Mucosa of rectum (tissue), 2 donors: ENCODE measurements around the gene GRIK2.

Source experiments
- H3K27ac ChIP-seq, 2 donors: one replicate each; pipeline ENCODE4 v1.7.0; 2013; ENCODE audit warnings: inconsistent platforms in 2 of 2, low read depth in 2 of 2, low read length in 2 of 2
- H3K27me3 ChIP-seq, 2 donors: one replicate each; pipeline ENCODE4 v1.7.0; 2013; ENCODE audit warnings: low read length in 2 of 2; ENCODE audit not compliant: control insufficient read depth in 2 of 2, insufficient read depth in 2 of 2
- H3K36me3 ChIP-seq, 2 donors: one replicate each; pipeline ENCODE4 v1.7.0; 2013; ENCODE audit warnings: low read length in 2 of 2; ENCODE audit not compliant: control insufficient read depth in 2 of 2, insufficient read depth in 2 of 2
- H3K4me1 ChIP-seq, 2 donors: one replicate each; pipeline ENCODE4 v1.7.0; 2013; ENCODE audit warnings: low read length in 2 of 2, mild to moderate bottlenecking in 1 of 2; ENCODE audit not compliant: control insufficient read depth in 2 of 2, insufficient read depth in 2 of 2
- H3K4me3 ChIP-seq, 2 donors: one replicate each; pipeline ENCODE4 v1.7.0; 2013; ENCODE audit warnings: low read length in 2 of 2
- H3K9ac ChIP-seq, 2 donors: one replicate each; pipeline ENCODE4 v1.7.0; 2013; ENCODE audit warnings: low read length in 2 of 2, low read depth in 1 of 2, mild to moderate bottlenecking in 1 of 2
- H3K9me3 ChIP-seq, 2 donors: one replicate each; pipeline ENCODE4 v1.7.0; 2013; ENCODE audit warnings: low read length in 2 of 2; ENCODE audit not compliant: control insufficient read depth in 2 of 2
- donor health status: healthy.
- donor health status: Normal muscosa, but diverticular disease.

GRIK2 gene

GRCh38 chr6:101824551-101825345 is 431.2 kb downstream of the GRIK2 start:
- Histone ChIP-seq H3K36me3 (no peaks in the 10 kb centered on the region), H3K4me1 (no peaks in the 10 kb centered on the region), H3K27ac (no peak overlapping the region), H3K4me3 (no peak overlapping the region), H3K9ac (no peak overlapping the region), H3K9me3 (peaks cover 0 to 3% of the 10 kb centered on the region in 2 donors), H3K27me3 (no peaks in the 10 kb centered on the region)

- Histone ChIP-seq H3K27ac (no peak overlapping the region), H3K36me3 (no peaks in the 10 kb centered on the region), H3K4me3 (no peak overlapping the region), H3K9me3 (peaks cover 0 to 3% of the 10 kb centered on the region in 2 donors), H3K4me1 (no peaks in the 10 kb centered on the region), H3K9ac (no peak overlapping the region), H3K27me3 (no peaks in the 10 kb centered on the region)
These were observed 432.8 kb downstream of the GRIK2 start for GRCh38 chr6:101826269-101826668.

- peaks cover 0 to 3% of the 10 kb centered on the region in 2 donors for H3K9me3 ChIP-seq
- H3K36me3 ChIP-seq = no peaks in the 10 kb centered on the region
- H3K4me3 ChIP-seq = no peak overlapping the region
- H3K27me3 ChIP-seq = no peaks in the 10 kb centered on the region
- no peak overlapping the region for H3K27ac ChIP-seq
- H3K9ac ChIP-seq = no peak overlapping the region
- H3K4me1 ChIP-seq = no peaks in the 10 kb centered on the region
These were observed 433.2 kb downstream of the GRIK2 start for GRCh38 chr6:101826678-101827077.

- Histone ChIP-seq H3K4me3 (no peak overlapping the region), H3K27ac (no peak overlapping the region), H3K4me1 (no peaks in the 10 kb centered on the region), H3K9me3 (peaks cover 0 to 3% of the 10 kb centered on the region in 2 donors), H3K27me3 (no peaks in the 10 kb centered on the region), H3K9ac (no peak overlapping the region), H3K36me3 (no peaks in the 10 kb centered on the region)
These were observed 437.1 kb downstream of the GRIK2 start for GRCh38 chr6:101830501-101831031.

- Histone ChIP-seq H3K4me1 (no peaks in the 10 kb centered on the region), H3K4me3 (no peak overlapping the region), H3K27me3 (no peaks in the 10 kb centered on the region), H3K9me3 (peaks cover 0 to 3% of the 10 kb centered on the region in 2 donors), H3K27ac (no peak overlapping the region), H3K9ac (no peak overlapping the region), H3K36me3 (no peaks in the 10 kb centered on the region)
These were observed 438.9 kb downstream of the GRIK2 start for GRCh38 chr6:101832371-101832770.

GRCh38 chr6:101840100-101840499 is 446.6 kb downstream of the GRIK2 start:
- Histone ChIP-seq H3K4me3 (no peak overlapping the region), H3K36me3 (no peaks in the 10 kb centered on the region), H3K9me3 (no peaks in the 10 kb centered on the region), H3K9ac (no peak overlapping the region), H3K27me3 (no peaks in the 10 kb centered on the region), H3K4me1 (no peaks in the 10 kb centered on the region), H3K27ac (no peak overlapping the region)

- no peaks in the 10 kb centered on the region for H3K9me3 ChIP-seq
- no peaks in the 10 kb centered on the region for H3K36me3 ChIP-seq
- H3K4me1 ChIP-seq = no peaks in the 10 kb centered on the region
- H3K27me3 ChIP-seq = no peaks in the 10 kb centered on the region
- H3K27ac ChIP-seq = no peak overlapping the region
- H3K4me3 ChIP-seq = no peak overlapping the region
- H3K9ac ChIP-seq = no peak overlapping the region
These were observed 451.7 kb downstream of the GRIK2 start for GRCh38 chr6:101845172-101845571.

GRCh38 chr6:101845621-101846020 is 452.1 kb downstream of the GRIK2 start:
- Histone ChIP-seq H3K9me3 (no peaks in the 10 kb centered on the region), H3K27ac (no peak overlapping the region)

GRCh38 chr6:101847690-101848089 is 454.2 kb downstream of the GRIK2 start:
- Histone ChIP-seq H3K9me3 (no peaks in the 10 kb centered on the region), H3K9ac (no peak overlapping the region), H3K4me1 (no peaks in the 10 kb centered on the region), H3K4me3 (no peak overlapping the region), H3K27me3 (no peaks in the 10 kb centered on the region), H3K36me3 (no peaks in the 10 kb centered on the region), H3K27ac (no peak overlapping the region)

More at GRCh38 chr6:101845621-101846020, 452.1 kb downstream of the GRIK2 start:
- Histone ChIP-seq H3K4me1 (no peaks in the 10 kb centered on the region), H3K27me3 (no peaks in the 10 kb centered on the region), H3K36me3 (no peaks in the 10 kb centered on the region), H3K4me3 (no peak overlapping the region), H3K9ac (no peak overlapping the region)

- Histone ChIP-seq H3K9me3 (no peaks in the 10 kb centered on the region), H3K36me3 (no peaks in the 10 kb centered on the region), H3K27ac (no peak overlapping the region), H3K4me1 (no peaks in the 10 kb centered on the region), H3K9ac (no peak overlapping the region), H3K4me3 (no peak overlapping the region), H3K27me3 (no peaks in the 10 kb centered on the region)
These were observed 458.4 kb downstream of the GRIK2 start for GRCh38 chr6:101851911-101852310.
